Measurements from ENCODE around the gene TMEM81. TPM values are rescaled to one million over a fixed set of nuclear protein-coding genes. Genes with fewer than 3 reads are reported as not detected.

TMEM81 gene
- total and polyA plus RNA-seq, 10 donors: 2.4 to 5.4 (median 3.4) TPM

DNA sequence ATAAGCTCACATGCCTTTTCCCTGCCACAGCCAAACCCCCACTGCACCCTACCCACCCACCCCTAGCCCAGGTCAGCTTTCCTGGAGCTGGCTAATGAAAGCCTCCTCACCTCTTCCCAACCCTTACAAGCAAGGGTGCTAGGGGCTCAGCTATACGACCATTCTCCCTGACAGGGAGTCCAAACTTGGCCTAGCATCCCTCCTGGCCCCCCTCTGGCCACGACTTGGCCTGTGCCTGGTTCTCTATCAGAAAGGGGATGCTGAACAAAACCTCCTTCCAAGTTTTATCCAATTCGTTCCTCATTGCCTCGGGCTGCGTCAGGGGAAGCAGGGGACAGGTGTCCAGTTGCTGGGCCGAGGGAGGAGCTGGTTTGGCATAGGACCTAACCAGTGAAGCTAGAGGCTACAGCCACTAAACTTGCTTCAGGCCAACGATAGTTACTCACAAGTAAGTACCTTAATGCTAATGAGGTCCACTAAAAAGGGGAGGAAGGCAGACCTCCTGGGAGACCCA is 8.6 kb downstream of the TMEM81 start:
- H3K36me3 ChIP-seq: no peaks in the 10 kb centered on the region
- H3K27me3 ChIP-seq (replicated peaks in 1 of 7): no peaks in the 10 kb centered on the region
- DNase-seq: no peak
- WGBS, 5 donors: 52 to 82% (median 73%) methylated on average over 7 of the region's 7 CpGs
- no peak overlapping the region for H3K27ac ChIP-seq
- no peaks in the 10 kb centered on the region for H3K9me3 ChIP-seq
- intact Hi-C loops (cut with DNase I; ENCODE audit: low total_unique reads): no loop called here
- no peaks in the 10 kb centered on the region for H3K4me1 ChIP-seq
- H3K4me3 ChIP-seq: no peak overlapping the region
- TF ChIP-seq POLR2AphosphoS5 (IDR thresholded peaks at IDR 0.05): no peak

DNA sequence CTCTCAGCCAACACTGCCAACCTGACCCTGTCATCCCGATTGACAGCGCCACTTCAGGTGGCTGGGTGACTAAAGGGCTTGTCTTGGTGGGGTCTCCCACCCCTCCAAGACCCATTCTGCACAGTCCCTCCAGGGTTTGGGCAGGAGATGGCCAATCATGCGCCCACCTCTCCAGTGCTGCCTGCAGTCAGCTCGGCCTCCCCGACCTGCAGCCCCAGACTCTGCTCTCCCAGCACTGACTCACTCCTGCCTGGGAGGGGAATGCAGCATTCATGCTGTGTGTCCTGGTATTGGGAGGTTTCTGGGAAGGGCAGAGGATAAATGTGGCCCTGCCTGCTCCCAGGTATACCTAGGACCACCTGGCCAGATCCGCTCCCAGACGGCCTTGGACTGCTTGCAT is 9.7 kb downstream of the TMEM81 start:
- Histone ChIP-seq H3K4me3 (no peak overlapping the region), H3K4me1 (no peaks in the 10 kb centered on the region), H3K27ac (no peak overlapping the region), H3K36me3 (no peaks in the 10 kb centered on the region), H3K9me3 (no peaks in the 10 kb centered on the region), H3K27me3 (replicated peaks in 1 of 7) (no peaks in the 10 kb centered on the region)
- TF ChIP-seq POLR2A (IDR thresholded peaks at IDR 0.05) (no peak), POLR2AphosphoS5 (IDR thresholded peaks at IDR 0.05) (no peak)
- TF ChIP-seq, protein P1, sequence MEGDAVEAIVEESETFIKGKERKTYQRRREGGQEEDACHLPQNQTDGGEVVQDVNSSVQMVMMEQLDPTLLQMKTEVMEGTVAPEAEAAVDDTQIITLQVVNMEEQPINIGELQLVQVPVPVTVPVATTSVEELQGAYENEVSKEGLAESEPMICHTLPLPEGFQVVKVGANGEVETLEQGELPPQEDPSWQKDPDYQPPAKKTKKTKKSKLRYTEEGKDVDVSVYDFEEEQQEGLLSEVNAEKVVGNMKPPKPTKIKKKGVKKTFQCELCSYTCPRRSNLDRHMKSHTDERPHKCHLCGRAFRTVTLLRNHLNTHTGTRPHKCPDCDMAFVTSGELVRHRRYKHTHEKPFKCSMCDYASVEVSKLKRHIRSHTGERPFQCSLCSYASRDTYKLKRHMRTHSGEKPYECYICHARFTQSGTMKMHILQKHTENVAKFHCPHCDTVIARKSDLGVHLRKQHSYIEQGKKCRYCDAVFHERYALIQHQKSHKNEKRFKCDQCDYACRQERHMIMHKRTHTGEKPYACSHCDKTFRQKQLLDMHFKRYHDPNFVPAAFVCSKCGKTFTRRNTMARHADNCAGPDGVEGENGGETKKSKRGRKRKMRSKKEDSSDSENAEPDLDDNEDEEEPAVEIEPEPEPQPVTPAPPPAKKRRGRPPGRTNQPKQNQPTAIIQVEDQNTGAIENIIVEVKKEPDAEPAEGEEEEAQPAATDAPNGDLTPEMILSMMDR (IDR thresholded peaks at IDR 0.05 in 8 of 11, conservative IDR thresholded peaks at IDR 0.05 in 3 of 11): no peak
- 80 to 100% (median 95%) methylated on average over 1 to 7 of the region's 7 CpGs for WGBS, 5 donors
- no peak for DNase-seq
- intact Hi-C loops (cut with DNase I; ENCODE audit: low total_unique reads): no loop called here

DNA sequence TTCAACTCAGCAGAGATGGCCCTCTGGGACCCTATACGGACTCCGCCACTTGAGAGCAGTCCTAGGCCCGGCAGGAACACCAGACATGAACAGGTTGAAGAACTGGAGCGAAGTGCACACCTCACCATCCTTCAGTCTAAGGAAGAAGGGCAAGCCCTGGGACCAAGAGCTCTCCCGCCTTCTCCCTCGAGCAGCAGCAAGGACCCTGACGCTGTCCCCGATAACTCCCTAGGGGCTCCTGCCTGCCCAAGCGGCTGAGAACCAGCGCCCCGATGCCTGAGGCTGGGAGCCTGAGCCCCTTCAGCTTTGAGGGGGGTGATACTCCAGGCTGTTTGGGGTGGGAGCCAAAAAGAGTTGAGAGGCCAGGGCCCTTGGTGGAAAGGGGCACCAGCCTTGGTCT is 10.2 kb downstream of the TMEM81 start:
- no peak for DNase-seq
- Histone ChIP-seq H3K4me3 (no peak overlapping the region), H3K9me3 (no peaks in the 10 kb centered on the region), H3K4me1 (no peaks in the 10 kb centered on the region), H3K27me3 (replicated peaks in 1 of 7) (no peaks in the 10 kb centered on the region), H3K27ac (no peak overlapping the region), H3K36me3 (no peaks in the 10 kb centered on the region)
- WGBS, 5 donors: 90 to 96% (median 96%) methylated on average over 8 to 11 of the region's 11 CpGs
- TF ChIP-seq POLR2AphosphoS5 (IDR thresholded peaks at IDR 0.05): no peak
- TF ChIP-seq, protein P1 (IDR thresholded peaks at IDR 0.05 in 8 of 11, conservative IDR thresholded peaks at IDR 0.05 in 3 of 11): no peak
- TF ChIP-seq POLR2A (IDR thresholded peaks at IDR 0.05): no peak
- intact Hi-C loops (cut with DNase I; ENCODE audit: low total_unique reads): no loop called here

DNA sequence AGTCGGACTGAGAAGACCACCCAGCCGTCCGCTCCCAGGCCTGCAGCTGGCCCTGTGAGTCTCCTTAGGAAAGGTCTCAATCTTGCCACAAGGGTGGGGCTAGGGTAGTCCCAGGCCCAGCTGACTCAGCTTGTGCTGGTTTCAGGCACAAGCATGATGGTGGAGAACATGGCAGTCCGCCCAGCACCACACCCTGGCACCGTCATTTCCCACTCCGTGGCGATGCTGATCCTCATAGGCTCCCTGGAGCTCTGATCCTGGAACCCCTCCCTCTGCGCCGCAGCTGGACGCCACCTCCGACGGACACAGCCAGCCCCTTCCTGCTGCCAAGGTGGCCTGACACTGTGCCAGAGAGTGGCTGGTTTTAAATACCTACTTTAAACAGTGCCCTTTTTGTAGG is 10.7 kb downstream of the TMEM81 start:
- Histone ChIP-seq H3K4me1 (no peaks in the 10 kb centered on the region), H3K27me3 (replicated peaks in 1 of 7) (no peaks in the 10 kb centered on the region), H3K36me3 (no peaks in the 10 kb centered on the region), H3K4me3 (no peak overlapping the region), H3K9me3 (no peaks in the 10 kb centered on the region), H3K27ac (no peak overlapping the region)
- TF ChIP-seq POLR2AphosphoS5 (IDR thresholded peaks at IDR 0.05) (no peak), POLR2A (IDR thresholded peaks at IDR 0.05) (no peak)
- TF ChIP-seq, protein P1 (IDR thresholded peaks at IDR 0.05 in 8 of 11, conservative IDR thresholded peaks at IDR 0.05 in 3 of 11): no peak
- no peak for DNase-seq
- WGBS, 5 donors: 79 to 94% (median 86%) methylated on average over 8 to 12 of the region's 12 CpGs
- intact Hi-C loops (cut with DNase I; ENCODE audit: low total_unique reads): no loop called here

DNA sequence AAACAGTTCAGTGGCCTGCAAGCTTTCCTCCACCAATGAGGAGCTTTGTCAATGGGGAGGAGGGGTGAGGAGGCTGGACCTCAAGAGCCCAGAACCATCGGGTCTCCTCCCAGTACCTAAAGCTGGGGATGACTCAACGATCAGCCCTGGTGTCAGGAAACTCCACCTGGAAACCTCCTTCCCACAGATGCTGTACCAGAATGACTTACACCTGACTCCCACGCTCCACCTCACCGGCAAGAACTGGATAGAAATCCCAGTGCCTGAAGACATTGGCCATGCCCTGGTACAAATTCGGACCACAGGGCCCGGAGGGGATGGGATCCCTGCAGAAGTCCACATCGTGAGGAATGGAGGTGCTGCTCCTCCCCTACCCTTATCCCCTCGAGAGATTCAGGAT is 11.4 kb downstream of the TMEM81 start:
- Histone ChIP-seq H3K4me1 (no peaks in the 10 kb centered on the region), H3K27ac (no peak overlapping the region), H3K4me3 (no peak overlapping the region), H3K36me3 (no peaks in the 10 kb centered on the region), H3K9me3 (no peaks in the 10 kb centered on the region), H3K27me3 (replicated peaks in 1 of 7) (no peaks in the 10 kb centered on the region)
- intact Hi-C loops (cut with DNase I; ENCODE audit: low total_unique reads): no loop called here
- no peak for DNase-seq
- WGBS, 5 donors: 85 to 91% (median 89%) methylated on average over 5 to 8 of the region's 8 CpGs
- TF ChIP-seq POLR2AphosphoS5 (IDR thresholded peaks at IDR 0.05): no peak
- TF ChIP-seq, protein P1 (IDR thresholded peaks at IDR 0.05 in 8 of 11, conservative IDR thresholded peaks at IDR 0.05 in 3 of 11): no peak
- no peak for TF ChIP-seq POLR2A (IDR thresholded peaks at IDR 0.05)

Measured in spleen (tissue), 11 donors.